NCI-H2196 (cell line): Measurements from ENCODE around the gene ADARB2.
A peak's percentile ranks its signal among the peaks of the same experiment; 100 is the strongest.
"Not testable (repeated sequence)": the region's sequence is repeated elsewhere in the genome, so short reads cannot be mapped to it uniquely, and the experiment has no call there.

Source experiments
- DNase-seq: peaks from one replicate; lab custom pipeline; 2025; ENCODE audit not compliant: unreplicated experiment; lab: John Stamatoyannopoulos, UW

Gene ADARB2

GRCh38 chr10:1274111-1274661 is 463.1 kb downstream of the ADARB2 start:
- no peak for DNase-seq

DNA sequence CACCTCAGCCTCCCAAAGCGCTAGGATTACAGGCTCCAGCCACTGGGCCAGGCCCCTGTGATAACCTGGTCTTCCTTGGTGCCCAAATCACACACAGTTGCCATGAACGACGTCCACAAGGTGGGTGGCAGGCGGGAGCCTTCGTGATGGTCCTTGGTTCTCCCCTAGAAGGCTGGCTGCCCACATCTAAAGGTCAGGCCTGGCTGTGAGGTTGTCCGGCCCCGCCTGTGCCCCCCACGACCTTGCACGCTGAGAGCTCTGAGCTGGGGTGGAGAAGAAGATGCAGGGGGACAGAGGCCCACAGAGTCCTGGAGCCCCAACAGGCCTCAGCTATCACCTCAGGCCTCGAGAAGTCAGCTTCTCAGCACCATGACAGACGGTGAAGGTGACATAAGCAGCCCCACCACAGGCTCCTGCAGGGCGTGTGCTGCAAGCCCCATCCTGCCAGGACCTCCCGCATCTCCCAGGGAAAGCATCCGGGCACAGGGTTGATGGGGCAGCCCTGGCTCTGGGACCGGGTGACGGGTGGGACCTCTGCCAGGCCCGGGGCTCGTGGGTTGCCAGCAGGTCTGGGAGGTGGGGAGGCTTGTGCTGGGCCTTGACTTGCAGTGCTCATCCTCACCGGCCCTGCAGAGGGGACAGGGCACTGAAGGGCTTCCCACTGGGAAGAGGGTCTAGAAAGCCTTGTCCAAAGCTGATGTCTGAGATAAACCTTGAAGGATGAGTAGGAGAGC is 463.8 kb downstream of the ADARB2 start:
- DNase-seq: no peak

- DNase-seq: no peak
These were observed 464.6 kb downstream of the ADARB2 start for GRCh38 chr10:1272777-1273161.

GRCh38 chr10:1272079-1272776 is 465.1 kb downstream of the ADARB2 start:
- DNase-seq: no peak

DNA sequence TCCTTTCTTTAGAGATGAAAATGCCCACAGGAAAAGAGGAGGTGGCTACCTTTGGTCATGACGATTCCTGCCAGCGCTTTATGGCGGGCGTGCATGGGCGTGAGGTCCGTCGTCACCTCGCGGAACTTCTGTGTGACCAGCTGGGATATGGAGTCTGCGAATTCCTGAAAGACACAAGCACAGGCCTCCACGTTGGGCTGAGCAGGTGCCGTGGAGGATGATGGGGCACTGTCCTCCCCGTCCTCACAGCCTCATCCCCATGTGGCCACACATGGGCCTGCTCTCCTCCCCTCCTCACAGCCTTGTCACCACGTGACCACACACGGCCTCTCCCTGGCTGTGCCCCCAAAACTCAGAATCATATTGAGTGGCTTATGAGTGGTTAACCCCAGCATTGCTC is 466.4 kb downstream of the ADARB2 start:
- DNase-seq: no peak

DNA sequence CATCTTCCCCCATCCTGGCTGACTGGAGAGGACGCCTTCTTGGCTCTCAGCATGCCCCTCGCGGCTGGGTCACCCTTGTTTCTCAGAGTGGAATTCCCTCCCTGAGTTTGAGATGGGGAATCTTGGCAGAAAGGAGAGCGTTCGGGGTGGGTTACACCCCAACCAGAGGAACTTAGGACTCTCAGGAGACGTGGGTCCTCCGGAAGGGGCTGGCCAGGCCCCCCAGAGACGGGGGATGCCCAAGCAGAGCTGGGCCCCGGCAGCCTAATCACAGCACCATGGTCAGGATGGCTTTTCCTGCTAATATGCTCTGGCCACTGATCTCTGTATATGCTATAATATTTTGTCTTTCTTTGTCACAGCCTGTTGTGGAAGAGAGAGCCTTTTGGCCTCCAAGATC is 466.8 kb downstream of the ADARB2 start:
- DNase-seq: no peak

- DNase-seq: no peak
These were observed 468.5 kb downstream of the ADARB2 start for GRCh38 chr10:1268831-1269230.

GRCh38 chr10:1267568-1267967 is 469.8 kb downstream of the ADARB2 start:
- DNase-seq: no peak

GRCh38 chr10:1267148-1267547 is 470.2 kb downstream of the ADARB2 start:
- DNase-seq: no peak

GRCh38 chr10:1266033-1266802 is 471.1 kb downstream of the ADARB2 start:
- DNase-seq: no peak

GRCh38 chr10:1264001-1264400 is 473.3 kb downstream of the ADARB2 start:
- no peak for DNase-seq

DNA sequence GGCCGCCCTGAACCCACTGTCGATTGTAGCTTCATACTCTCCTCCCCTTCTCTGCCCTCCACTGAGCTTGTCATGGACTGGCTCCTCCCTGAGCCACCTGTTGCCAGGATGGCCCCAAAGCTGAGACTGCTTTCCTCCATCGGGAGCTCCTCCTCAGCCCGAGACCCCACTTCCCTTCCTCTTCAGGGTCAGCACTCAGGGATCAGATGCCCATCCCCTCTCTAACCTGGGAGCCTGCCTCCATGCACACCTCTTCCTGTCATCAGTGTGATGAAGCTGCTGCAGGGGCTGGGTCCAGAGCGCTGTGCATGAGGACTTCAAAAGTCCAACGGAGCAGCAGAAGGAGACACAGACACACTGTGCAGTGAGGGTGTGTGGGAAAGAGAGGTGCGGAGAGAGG is 480.1 kb downstream of the ADARB2 start:
- DNase-seq: no peak

- no peak for DNase-seq
These were observed 480.9 kb downstream of the ADARB2 start for GRCh38 chr10:1256432-1256725.

GRCh38 chr10:1255600-1256431 is 481.5 kb downstream of the ADARB2 start:
- DNase-seq: no peak

DNA sequence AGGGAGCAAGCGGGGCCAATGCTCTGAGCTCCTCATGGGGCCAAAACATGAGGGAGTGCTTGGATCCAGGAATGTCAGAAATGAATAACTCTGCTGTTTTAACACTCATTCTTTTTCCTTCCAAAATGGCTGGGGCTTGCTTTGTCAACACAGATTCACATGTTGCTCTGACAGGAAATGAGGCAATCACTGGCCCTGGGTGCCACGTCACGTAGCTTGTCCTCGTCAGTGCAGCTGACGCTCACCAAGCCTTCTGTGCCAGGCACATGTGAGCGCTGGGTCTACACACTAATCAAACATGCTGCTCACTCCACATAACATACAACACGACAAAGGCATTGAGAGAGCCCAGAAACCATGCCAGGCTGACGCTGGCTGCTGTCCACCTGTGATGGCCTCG is 482.2 kb downstream of the ADARB2 start:
- no peak for DNase-seq

DNA sequence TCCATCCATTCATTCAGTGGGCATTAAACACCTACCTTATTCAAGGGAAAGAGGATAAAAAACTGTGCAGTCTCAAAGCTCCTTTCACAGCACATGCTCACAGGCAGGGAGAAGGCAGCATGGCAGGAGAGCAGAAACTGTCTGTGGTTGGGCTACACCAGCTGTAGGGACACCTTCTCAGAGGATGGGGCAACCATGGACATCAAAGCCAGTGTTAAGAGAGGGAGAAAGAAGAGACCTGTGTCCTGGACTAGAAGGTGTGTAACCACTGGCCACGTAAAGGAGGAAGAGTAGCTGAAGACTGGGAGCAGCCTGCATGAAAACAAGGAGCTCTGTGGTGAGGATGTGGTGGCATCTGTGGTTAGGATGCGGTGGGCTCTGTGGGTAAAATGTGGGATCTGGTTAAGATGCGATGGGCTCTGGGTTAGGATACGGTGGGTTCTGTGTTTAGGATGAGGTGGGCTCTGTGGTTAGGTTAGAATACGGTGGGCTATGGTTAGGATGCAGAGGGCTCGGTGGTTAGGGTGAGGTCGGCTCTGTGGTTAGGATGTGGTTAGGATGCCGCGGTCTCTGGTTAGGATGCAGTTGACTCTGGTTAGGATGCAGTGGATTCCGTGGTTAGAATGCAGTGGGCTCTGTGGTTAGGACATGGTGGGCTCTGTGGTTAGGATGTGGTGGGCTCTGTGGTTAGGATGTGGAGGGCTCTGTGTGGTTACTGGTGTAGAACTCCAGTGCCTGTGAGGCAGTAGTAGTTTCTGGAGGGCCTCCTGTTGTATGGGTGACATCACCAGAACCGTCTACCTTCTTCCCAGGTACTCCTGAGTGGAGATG is 483.6 kb downstream of the ADARB2 start:
- DNase-seq: no peak

DNA sequence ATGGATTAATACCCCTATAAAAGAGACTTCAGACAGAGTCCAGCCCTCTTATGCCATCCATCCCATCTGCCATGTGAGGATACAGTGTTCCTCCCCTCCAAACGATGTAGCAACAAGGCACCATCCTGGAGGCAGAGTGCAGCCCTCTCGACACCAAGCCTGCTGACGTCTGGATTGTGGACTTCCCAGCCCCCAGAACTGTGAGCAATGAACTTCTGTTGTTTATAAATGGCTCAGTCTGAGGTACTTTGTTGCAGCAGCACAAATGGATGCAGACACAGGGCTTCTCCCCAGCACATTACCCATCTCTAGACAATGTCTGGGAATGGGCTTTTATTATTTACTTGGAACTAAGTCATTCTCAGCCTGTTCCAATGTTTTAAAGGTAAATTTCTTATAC is 485.6 kb downstream of the ADARB2 start:
- DNase-seq: no peak

DNA sequence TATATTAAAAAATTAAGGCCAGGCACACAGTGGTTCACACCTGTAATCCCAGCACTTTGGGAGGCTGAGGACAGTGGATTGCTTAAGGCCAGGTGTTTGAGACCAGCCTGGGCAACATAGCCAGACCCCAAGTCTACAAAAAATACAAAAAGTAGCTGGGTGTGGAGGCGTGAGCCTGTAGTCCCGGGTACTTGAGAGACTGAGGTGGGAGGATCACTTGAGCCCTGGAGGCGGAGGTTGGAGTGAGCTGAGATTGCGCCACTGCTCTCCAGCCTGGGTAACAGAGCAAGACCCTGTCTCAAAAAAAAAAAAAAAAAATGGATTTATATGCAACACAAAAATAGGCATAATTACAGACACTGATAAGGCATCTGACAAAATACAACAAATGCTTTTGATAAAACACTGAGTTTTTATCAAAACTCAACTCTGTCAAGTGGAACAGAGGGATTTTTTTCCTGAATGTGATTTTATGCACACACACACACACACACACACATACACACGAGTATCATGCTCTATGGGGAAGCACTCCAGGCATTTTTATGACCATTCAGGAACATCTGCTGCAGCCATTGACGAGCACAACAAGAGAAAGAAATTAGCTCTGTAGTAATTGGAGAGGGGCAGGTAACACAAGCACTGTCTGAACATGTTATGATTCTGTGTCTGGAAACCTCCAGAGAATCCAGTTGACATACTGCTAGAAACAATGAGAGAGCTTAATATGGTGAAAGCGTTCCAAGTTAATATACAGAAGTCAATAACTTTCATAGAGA is 488.0 kb downstream of the ADARB2 start:
- peak; percentile 40 for DNase-seq

DNA sequence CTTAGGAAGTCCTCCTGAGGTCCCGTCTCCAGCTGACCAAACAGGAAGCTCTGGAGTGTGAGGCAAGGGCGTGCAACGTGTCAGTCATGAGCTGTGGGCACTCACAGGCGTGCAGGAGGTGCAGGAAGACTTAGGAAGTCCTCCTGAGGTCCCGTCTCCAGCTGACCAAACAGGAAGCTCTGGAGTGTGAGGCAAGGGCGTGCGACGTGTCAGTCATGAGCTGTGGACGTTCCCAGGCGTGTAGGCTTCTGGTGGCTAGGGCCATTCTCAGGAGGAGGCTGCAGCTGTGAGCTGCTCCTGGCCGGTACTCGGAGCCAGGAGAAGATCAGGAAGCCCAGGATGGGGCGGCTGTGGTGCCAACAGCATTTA is 489.1 kb downstream of the ADARB2 start:
- not testable (repeated sequence) for DNase-seq
